Ishikawa (cell line): ENCODE measurements around the gene CRYAA.

Source experiments
- CEBPB ChIP-seq: IDR thresholded peaks from 2 replicates; pipeline ENCODE4 v1.6.1; 2012
- CREB1 ChIP-seq: IDR thresholded peaks from 2 replicates; pipeline ENCODE4 v1.6.1; 2012; ENCODE audit warnings: low read depth
- EGR1 ChIP-seq: IDR thresholded peaks from 2 replicates; pipeline ENCODE4 v1.6.1; 2012
- EP300 ChIP-seq: IDR thresholded peaks from 2 replicates; pipeline ENCODE4 v1.6.1; 2012; ENCODE audit warnings: borderline replicate concordance
- FOXM1 ChIP-seq: IDR thresholded peaks from 2 replicates; pipeline ENCODE4 v1.6.1; 2012; ENCODE audit warnings: low read depth, borderline replicate concordance
- MAX ChIP-seq: IDR thresholded peaks from 2 replicates; pipeline ENCODE4 v1.6.1; 2012
- NFIC ChIP-seq: IDR thresholded peaks from 2 replicates; pipeline ENCODE4 v1.6.1; 2012
- RAD21 ChIP-seq: IDR thresholded peaks from 2 replicates; pipeline ENCODE4 v1.6.1; 2012; ENCODE audit warnings: low read depth
- REST ChIP-seq: IDR thresholded peaks from 2 replicates; pipeline ENCODE4 v1.6.1; 2012; ENCODE audit warnings: low read depth, mild to moderate bottlenecking
- TAF1 ChIP-seq: IDR thresholded peaks from 2 replicates; pipeline ENCODE4 v1.6.1; 2012; ENCODE audit warnings: low read depth, mild to moderate bottlenecking
- TCF12 ChIP-seq: IDR thresholded peaks from 2 replicates; pipeline ENCODE4 v1.6.1; 2012; ENCODE audit warnings: low read depth
- TEAD4 ChIP-seq: IDR thresholded peaks from 2 replicates; pipeline ENCODE4 v1.6.1; 2012
- YY1 ChIP-seq: IDR thresholded peaks from 2 replicates; pipeline ENCODE4 v1.6.1; 2012; ENCODE audit warnings: low read depth
- ZBTB7A ChIP-seq: IDR thresholded peaks from 2 replicates; pipeline ENCODE4 v1.6.1; 2012; ENCODE audit warnings: low read depth
- TF ChIP-seq, protein P1 (sequence below): IDR thresholded peaks from 2 replicates; pipeline ENCODE4 v1.6.1; 2012

The CRYAA gene

DNA sequence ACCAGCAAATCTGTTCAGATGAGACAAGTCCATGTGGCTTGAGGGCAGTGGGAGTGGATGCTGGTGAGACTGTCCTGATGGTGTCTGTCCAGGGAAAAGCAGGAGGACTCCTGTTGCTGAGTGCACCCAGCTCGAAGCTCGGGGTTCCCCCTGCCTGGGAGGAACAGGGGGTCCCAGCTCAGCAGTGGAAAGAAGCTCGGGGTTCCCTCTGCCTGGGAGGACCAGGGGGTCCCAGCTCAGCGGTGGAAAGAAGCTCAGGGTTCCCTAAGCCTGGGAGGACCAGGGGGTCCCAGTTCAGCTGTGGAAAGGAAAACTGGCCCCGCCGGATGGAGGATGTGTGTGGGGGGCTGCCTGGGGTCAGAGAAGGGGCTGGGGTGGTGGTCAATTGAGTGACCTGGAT is 39.1 kb downstream of the CRYAA start:
- TF ChIP-seq FOXM1 (no peak), EGR1 (no peak), NFIC (no peak), RAD21 (no peak), TAF1 (no peak), CEBPB (no peak), TCF12 (no peak), TEAD4 (no peak), REST (no peak), EP300 (no peak), MAX (no peak), CREB1 (no peak)

DNA sequence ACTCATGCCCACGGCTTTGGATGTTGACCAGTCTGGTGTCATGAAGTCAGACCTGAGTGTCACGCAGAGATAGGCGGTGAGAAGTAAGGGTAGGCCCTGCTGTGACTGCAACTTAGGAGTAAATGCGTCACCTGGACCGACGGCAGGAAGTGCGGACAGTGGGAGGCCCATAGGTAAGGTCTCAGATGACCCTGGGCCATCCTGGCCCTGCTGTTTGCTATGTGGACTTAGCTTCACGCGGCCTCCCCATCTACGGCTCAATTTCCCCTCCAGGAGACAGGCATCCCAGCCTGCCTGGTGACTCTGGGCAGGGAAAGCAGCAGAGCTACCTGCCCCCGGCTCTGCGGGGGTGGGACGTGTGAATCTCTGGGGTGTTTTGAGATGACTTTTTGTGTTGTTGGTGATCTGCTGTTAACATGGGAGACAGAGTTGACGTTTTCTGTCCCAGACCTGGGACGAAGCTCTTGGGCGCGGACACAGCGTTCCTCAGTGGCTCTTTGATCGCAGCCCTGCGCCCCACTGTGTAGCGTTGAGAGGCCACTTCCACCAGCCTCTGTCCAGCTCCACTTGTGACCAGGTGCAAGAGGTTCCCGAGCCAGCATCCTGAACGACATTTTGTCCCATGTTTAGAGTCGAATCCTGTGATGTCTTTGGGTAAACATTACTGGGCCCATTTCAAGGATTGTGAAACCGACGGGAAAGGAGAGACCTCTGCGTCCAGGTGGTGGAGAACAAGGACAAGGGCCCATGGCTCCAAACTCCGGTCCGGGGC is 39.9 kb downstream of the CRYAA start:
- TF ChIP-seq FOXM1 (no peak), EP300 (no peak), TAF1 (no peak), YY1 (no peak), EGR1 (no peak)
- TF ChIP-seq, protein P1, sequence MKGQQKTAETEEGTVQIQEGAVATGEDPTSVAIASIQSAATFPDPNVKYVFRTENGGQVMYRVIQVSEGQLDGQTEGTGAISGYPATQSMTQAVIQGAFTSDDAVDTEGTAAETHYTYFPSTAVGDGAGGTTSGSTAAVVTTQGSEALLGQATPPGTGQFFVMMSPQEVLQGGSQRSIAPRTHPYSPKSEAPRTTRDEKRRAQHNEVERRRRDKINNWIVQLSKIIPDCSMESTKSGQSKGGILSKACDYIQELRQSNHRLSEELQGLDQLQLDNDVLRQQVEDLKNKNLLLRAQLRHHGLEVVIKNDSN, result no peak

- TF ChIP-seq TEAD4 (no peak), REST (no peak), ZBTB7A (no peak), NFIC (no peak), MAX (no peak), CREB1 (no peak), TAF1 (no peak), EP300 (no peak), YY1 (no peak), TCF12 (no peak), CEBPB (no peak), FOXM1 (no peak)
- TF ChIP-seq, protein P1, result no peak
These were observed 41.0 kb downstream of the CRYAA start for GRCh38 chr21:43209575-43210453.

DNA sequence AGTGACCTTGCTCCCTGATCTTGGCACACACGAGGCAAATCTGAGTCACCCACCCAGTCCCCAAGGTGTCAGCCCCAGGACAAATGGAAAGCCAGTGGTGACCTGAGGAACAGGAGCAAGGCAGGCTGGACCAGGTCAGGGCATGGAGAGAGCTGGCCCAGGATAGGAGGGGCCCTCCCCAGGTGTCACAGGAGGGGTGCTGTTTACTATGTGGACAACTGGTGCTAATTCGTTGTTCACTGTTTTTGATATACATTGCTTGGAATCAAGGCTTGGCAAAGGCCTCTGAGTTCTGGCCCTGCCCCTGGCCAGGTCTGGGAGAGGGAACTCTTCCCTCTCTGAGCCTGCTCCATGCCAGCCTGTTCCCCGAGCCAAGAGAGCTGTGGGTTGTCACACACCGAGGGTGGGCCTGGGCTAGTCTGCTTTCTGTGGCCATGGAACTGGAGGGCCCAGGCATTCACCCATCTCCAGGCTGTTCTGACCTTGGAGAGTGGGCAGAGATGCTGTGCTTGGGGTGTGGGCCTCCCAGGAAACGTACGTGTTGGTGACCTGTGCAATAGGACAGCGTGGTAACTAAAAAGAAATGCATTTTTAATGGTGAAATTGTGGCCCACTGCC is 41.8 kb downstream of the CRYAA start:
- TF ChIP-seq FOXM1 (no peak), TCF12 (no peak), TAF1 (no peak), MAX (no peak), YY1 (no peak), CEBPB (no peak), EGR1 (no peak), REST (no peak), EP300 (no peak), TEAD4 (no peak), CREB1 (no peak), ZBTB7A (no peak), RAD21 (no peak), NFIC (no peak)
- TF ChIP-seq, protein P1, result no peak
